K562 (cell line): Measurements from ENCODE around the gene ZNF292. TPM values are rescaled to one million over a fixed set of nuclear protein-coding genes. Genes with fewer than 3 reads are reported as not detected.

Experiments used
- GTF3C2 ChIP-seq: IDR thresholded peaks from 3 replicates; pipeline ENCODE4 v1.6.1; 2011; ENCODE audit warnings: borderline replicate concordance, mild to moderate bottlenecking, moderate library complexity; ENCODE audit not compliant: insufficient read length; ENCODE audit errors: extremely low read depth
- JUNB ChIP-seq: fragments of 450-650 bp; formaldehyde crosslinking; conservative IDR thresholded peaks from 2 replicates; pipeline ENCODE4 v1.4.0; 2020; ENCODE audit warnings: mild to moderate bottlenecking
- JUND ChIP-seq, 2 experiments: IDR thresholded peaks; 2 replicates in 1 of 2; 3 replicates in 1 of 2; pipeline ENCODE4 v1.6.1; 2011; ENCODE audit warnings: borderline replicate concordance in 2 of 2, low read depth in 2 of 2, low read length in 2 of 2, improper control_type of control experiment in 1 of 2, missing biosample characterization in 1 of 2, missing genetic modification characterization in 1 of 2, missing genetic modification reagents in 1 of 2
- NFATC3 ChIP-seq: fragments of 450-650 bp; IDR thresholded peaks from 2 replicates; pipeline ENCODE4 v1.6.1; 2017; ENCODE audit warnings: mild to moderate bottlenecking
- PHTF2 ChIP-seq: fragments of 250-450 bp; sonication (Bioruptor Pico); IDR thresholded peaks from 2 replicates; pipeline ENCODE4 v1.5.0; 2021; ENCODE audit warnings: mild to moderate bottlenecking
- SMARCA4 ChIP-seq: fragments of 450-650 bp; IDR thresholded peaks from 2 replicates; pipeline ENCODE4 v1.6.1; 2016
- SNIP1 ChIP-seq: fragments of 450-650 bp; IDR thresholded peaks from 2 replicates; pipeline ENCODE4 v1.7.1; 2017; ENCODE audit warnings: low read depth, mild to moderate bottlenecking
- TCFL5 ChIP-seq: fragments of 250-450 bp; sonication (Bioruptor Pico); conservative IDR thresholded peaks from 2 replicates; pipeline ENCODE4 v1.6.1; 2021; ENCODE audit warnings: mild to moderate bottlenecking, moderate library complexity, matching md5 sums
- THRAP3 ChIP-seq: fragments of 450-650 bp; IDR thresholded peaks from 2 replicates; pipeline ENCODE4 v1.6.1; 2016; ENCODE audit warnings: mild to moderate bottlenecking, inconsistent platforms, borderline replicate concordance
- ZBTB17 ChIP-seq: fragments of 450-650 bp; formaldehyde crosslinking; IDR thresholded peaks from 2 replicates; pipeline ENCODE4 v1.4.0; 2020; ENCODE audit warnings: mild to moderate bottlenecking
- polyA plus RNA-seq, 8 experiments: library from polyadenylated mRNA; depleted of rRNA in 4 of 8; stranded (reverse) in 5 of 8; unstranded in 3 of 8; fragments of >200 nt; fragmentation: Nextera tagmentation in 2 of 8; fragmentation: Illumina TruSeq in 1 of 8; extraction: Ambion mirVana in 2 of 8; extraction: Trizol in 1 of 8; gene quantifications; 2 replicates each; pipeline versions ENCODE4 v1.2.1 to v1.2.3, GENCODE V29; 2011 to 2014; ENCODE audit warnings: inconsistent platforms in 1 of 8, missing spikeins in 1 of 8
- total RNA-seq, 7 experiments: library from RNA; depleted of rRNA in 6 of 7; stranded (reverse); fragments of >200 nt in 6 of 7; fragmentation: Illumina TruSeq in 2 of 7; extraction: Trizol in 2 of 7; gene quantifications; 2 replicates each; pipeline versions ENCODE4 v1.2.1 to v1.2.3, GENCODE V29; 2011 to 2021; ENCODE audit warnings: low replicate concordance in 1 of 7
- TF ChIP-seq, protein P1 (sequence below): sonication (generic); formaldehyde crosslinking; IDR thresholded peaks from 2 replicates; pipeline ENCODE4 v1.8.0; 2023; ENCODE audit warnings: missing genetic modification reagents, mild to moderate bottlenecking, borderline replicate concordance

The ZNF292 gene
- total and polyA plus RNA-seq, 9 of the 15 experiments (the other 6 are each of a cell fraction or from before 2014, with no cell fraction given): 4.4 to 17.1 (median 12.8) TPM

DNA sequence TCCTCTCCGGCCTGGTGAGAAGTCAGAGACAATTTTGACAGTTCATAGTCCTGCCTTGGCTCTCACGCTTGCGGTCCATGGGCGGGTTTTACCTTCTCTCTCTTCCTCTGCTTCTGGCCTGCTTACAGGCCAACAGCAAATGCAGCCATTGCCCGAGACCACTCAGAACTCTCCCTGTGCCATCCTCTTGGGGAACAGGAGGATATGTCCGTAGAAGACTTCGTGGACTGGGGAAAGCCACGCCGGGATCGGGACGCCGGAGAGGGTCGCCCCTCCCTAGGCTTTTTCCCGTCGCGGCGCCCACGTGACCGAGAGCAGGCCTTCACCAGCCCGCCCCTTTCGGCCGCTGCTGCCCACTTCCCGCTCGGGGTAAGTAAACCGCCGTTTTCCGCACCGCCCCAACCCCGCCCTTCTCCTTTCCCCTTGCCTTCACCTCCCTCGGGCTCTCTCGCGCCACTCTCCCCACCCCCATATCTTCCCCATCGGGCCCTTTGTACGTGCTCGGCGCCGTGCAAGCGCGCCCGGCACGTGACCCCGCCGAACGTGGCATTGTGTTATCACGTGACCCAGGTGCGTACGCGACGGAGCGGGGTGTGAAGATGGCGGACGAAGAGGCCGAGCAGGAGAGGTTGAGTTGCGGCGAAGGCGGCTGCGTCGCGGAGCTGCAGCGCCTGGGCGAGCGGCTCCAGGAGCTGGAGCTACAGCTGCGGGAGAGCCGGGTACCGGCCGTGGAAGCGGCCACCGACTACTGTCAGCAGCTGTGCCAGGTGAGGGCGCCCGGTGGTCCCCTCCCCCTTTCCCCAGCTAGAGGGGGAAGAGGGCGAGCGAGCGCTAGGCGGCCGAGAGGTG, at the start of gene ZNF292 (continued):
- TF ChIP-seq, protein P1, sequence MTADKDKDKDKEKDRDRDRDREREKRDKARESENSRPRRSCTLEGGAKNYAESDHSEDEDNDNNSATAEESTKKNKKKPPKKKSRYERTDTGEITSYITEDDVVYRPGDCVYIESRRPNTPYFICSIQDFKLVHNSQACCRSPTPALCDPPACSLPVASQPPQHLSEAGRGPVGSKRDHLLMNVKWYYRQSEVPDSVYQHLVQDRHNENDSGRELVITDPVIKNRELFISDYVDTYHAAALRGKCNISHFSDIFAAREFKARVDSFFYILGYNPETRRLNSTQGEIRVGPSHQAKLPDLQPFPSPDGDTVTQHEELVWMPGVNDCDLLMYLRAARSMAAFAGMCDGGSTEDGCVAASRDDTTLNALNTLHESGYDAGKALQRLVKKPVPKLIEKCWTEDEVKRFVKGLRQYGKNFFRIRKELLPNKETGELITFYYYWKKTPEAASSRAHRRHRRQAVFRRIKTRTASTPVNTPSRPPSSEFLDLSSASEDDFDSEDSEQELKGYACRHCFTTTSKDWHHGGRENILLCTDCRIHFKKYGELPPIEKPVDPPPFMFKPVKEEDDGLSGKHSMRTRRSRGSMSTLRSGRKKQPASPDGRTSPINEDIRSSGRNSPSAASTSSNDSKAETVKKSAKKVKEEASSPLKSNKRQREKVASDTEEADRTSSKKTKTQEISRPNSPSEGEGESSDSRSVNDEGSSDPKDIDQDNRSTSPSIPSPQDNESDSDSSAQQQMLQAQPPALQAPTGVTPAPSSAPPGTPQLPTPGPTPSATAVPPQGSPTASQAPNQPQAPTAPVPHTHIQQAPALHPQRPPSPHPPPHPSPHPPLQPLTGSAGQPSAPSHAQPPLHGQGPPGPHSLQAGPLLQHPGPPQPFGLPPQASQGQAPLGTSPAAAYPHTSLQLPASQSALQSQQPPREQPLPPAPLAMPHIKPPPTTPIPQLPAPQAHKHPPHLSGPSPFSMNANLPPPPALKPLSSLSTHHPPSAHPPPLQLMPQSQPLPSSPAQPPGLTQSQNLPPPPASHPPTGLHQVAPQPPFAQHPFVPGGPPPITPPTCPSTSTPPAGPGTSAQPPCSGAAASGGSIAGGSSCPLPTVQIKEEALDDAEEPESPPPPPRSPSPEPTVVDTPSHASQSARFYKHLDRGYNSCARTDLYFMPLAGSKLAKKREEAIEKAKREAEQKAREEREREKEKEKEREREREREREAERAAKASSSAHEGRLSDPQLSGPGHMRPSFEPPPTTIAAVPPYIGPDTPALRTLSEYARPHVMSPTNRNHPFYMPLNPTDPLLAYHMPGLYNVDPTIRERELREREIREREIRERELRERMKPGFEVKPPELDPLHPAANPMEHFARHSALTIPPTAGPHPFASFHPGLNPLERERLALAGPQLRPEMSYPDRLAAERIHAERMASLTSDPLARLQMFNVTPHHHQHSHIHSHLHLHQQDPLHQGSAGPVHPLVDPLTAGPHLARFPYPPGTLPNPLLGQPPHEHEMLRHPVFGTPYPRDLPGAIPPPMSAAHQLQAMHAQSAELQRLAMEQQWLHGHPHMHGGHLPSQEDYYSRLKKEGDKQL (CRISPR knock-in tag): 0 out of 2 replicates have a peak, but pooled peaks have one; percentile 49
- TF ChIP-seq SNIP1: no peak
- TF ChIP-seq NFATC3: no peak
- 0 out of 2 replicates have a peak, but pooled peaks have one; percentile 44 for TF ChIP-seq JUND (IDR thresholded peaks at IDR 0.05; ENCODE audit: borderline replicate concordance, low read depth, low read length)
- TF ChIP-seq JUND (tag; IDR thresholded peaks at IDR 0.05; ENCODE audit: borderline replicate concordance, low read depth, low read length): no peak
- peak; percentile 21; the same call in 1 of the 2 replicates for TF ChIP-seq ZBTB17 (CRISPR knock-in tag)
- TF ChIP-seq JUNB (CRISPR knock-in tag): 0 out of 2 replicates have a peak, but pooled peaks have one; percentile 33
- TF ChIP-seq TCFL5 (CRISPR knock-in tag): 0 out of 2 replicates have a peak, but pooled peaks have one; percentile 20
- TF ChIP-seq SMARCA4: no peak
- TF ChIP-seq PHTF2 (CRISPR knock-in tag): no peak
- TF ChIP-seq THRAP3: no peak
- no peak for TF ChIP-seq GTF3C2
